Stimulated activated memory B cell treated with anti-CD40 and anti-IgM and Interleukin-4, amounts not matched to agents 10 μg/mL and 1 μg/mL and 100 μg/mL, for 72 hours (primary cell): ENCODE data around the gene FOXA2.

ENCODE experiments used
- ATAC-seq: fragments of 150-1000 bp; cut with Tn5 transposase; 2 replicates; pipeline ENCODE4 v1.10.0; 2021
- H3K27ac Mint-ChIP-seq: one replicate; pipeline ENCODE4 v1.8.0; 2022; ENCODE audit warnings: mild to moderate bottlenecking, mixed read lengths
- H3K27me3 Mint-ChIP-seq: one replicate; pipeline ENCODE4 v1.8.0; 2022; ENCODE audit warnings: mixed read lengths
- H3K36me3 Mint-ChIP-seq: one replicate; pipeline ENCODE4 v1.8.0; 2022; ENCODE audit warnings: mixed read lengths
- H3K4me1 Mint-ChIP-seq: one replicate; pipeline ENCODE4 v1.8.0; 2022; ENCODE audit warnings: mixed read lengths
- H3K4me3 Mint-ChIP-seq: one replicate; pipeline ENCODE4 v1.8.0; 2022; ENCODE audit warnings: mild to moderate bottlenecking, moderate library complexity, mixed read lengths
- H3K9me3 Mint-ChIP-seq: one replicate; pipeline ENCODE4 v1.8.0; 2022; ENCODE audit warnings: mixed read lengths

The FOXA2 gene

GRCh38 chr20:22597303-22597702, 12.9 kb upstream of the FOXA2 start:
- no peaks in the 10 kb centered on the region for H3K9me3 Mint-ChIP-seq
- H3K27me3 Mint-ChIP-seq, result peaks cover 19% of the 10 kb centered on the region
- H3K36me3 Mint-ChIP-seq, result no peaks in the 10 kb centered on the region
- no peaks in the 10 kb centered on the region for H3K4me1 Mint-ChIP-seq
- H3K27ac Mint-ChIP-seq, result no peak overlapping the region
- no peak overlapping the region for H3K4me3 Mint-ChIP-seq
- ATAC-seq, result no peak

GRCh38 chr20:22590662-22591061, 6.3 kb upstream of the FOXA2 start:
- Mint-ChIP-seq H3K36me3 (no peaks in the 10 kb centered on the region), H3K27ac (no peak overlapping the region), H3K9me3 (no peaks in the 10 kb centered on the region), H3K4me1 (no peaks in the 10 kb centered on the region), H3K27me3 (peaks cover 43% of the 10 kb centered on the region), H3K4me3 (no peak overlapping the region)
- ATAC-seq, result peak; percentile 20

GRCh38 chr20:22586645-22587310, 2.4 kb upstream of the FOXA2 start:
- Mint-ChIP-seq H3K27ac (no peak overlapping the region), H3K27me3 (peaks cover 50% of the 10 kb centered on the region), H3K4me3 (no peak overlapping the region), H3K9me3 (no peaks in the 10 kb centered on the region), H3K4me1 (no peaks in the 10 kb centered on the region), H3K36me3 (no peaks in the 10 kb centered on the region)
- no peak for ATAC-seq

- no peak for ATAC-seq
- H3K27me3 Mint-ChIP-seq, result peaks cover 59% of the 10 kb centered on the region
- no peaks in the 10 kb centered on the region for H3K36me3 Mint-ChIP-seq
- H3K9me3 Mint-ChIP-seq, result no peaks in the 10 kb centered on the region
- H3K4me3 Mint-ChIP-seq, result no peak overlapping the region
- no peaks in the 10 kb centered on the region for H3K4me1 Mint-ChIP-seq
- no peak overlapping the region for H3K27ac Mint-ChIP-seq
Measured at GRCh38 chr20:22585786-22586493, 1.6 kb upstream of the FOXA2 start.

- no peak overlapping the region for H3K27ac Mint-ChIP-seq
- no peaks in the 10 kb centered on the region for H3K9me3 Mint-ChIP-seq
- no peaks in the 10 kb centered on the region for H3K4me1 Mint-ChIP-seq
- H3K27me3 Mint-ChIP-seq, result peaks cover 66% of the 10 kb centered on the region
- no peak for ATAC-seq
- no peak overlapping the region for H3K4me3 Mint-ChIP-seq
- H3K36me3 Mint-ChIP-seq, result no peaks in the 10 kb centered on the region
Measured at GRCh38 chr20:22584922-22585785, 782 bp upstream of the FOXA2 start.

- Mint-ChIP-seq H3K9me3 (no peaks in the 10 kb centered on the region), H3K4me1 (no peaks in the 10 kb centered on the region), H3K27me3 (peaks cover 69% of the 10 kb centered on the region), H3K27ac (no peak overlapping the region), H3K36me3 (no peaks in the 10 kb centered on the region), H3K4me3 (no peak overlapping the region)
- ATAC-seq, result no peak
Measured at GRCh38 chr20:22583773-22584521, 425 bp downstream of the FOXA2 start.

- Mint-ChIP-seq H3K4me1 (no peaks in the 10 kb centered on the region), H3K36me3 (no peaks in the 10 kb centered on the region), H3K27ac (no peak overlapping the region), H3K9me3 (no peaks in the 10 kb centered on the region), H3K27me3 (peaks cover 69% of the 10 kb centered on the region), H3K4me3 (no peak overlapping the region)
- peak; percentile 16 for ATAC-seq
Measured at GRCh38 chr20:22582964-22583772, 1.2 kb downstream of the FOXA2 start.

GRCh38 chr20:22582386-22582963, 1.9 kb downstream of the FOXA2 start:
- no peaks in the 10 kb centered on the region for H3K36me3 Mint-ChIP-seq
- H3K27ac Mint-ChIP-seq, result no peak overlapping the region
- no peaks in the 10 kb centered on the region for H3K4me1 Mint-ChIP-seq
- H3K9me3 Mint-ChIP-seq, result no peaks in the 10 kb centered on the region
- H3K27me3 Mint-ChIP-seq, result peaks cover 69% of the 10 kb centered on the region
- H3K4me3 Mint-ChIP-seq, result no peak overlapping the region
- no peak for ATAC-seq

- H3K9me3 Mint-ChIP-seq, result no peaks in the 10 kb centered on the region
- H3K36me3 Mint-ChIP-seq, result no peaks in the 10 kb centered on the region
- no peak overlapping the region for H3K27ac Mint-ChIP-seq
- no peak overlapping the region for H3K4me3 Mint-ChIP-seq
- peaks cover 69% of the 10 kb centered on the region for H3K27me3 Mint-ChIP-seq
- no peaks in the 10 kb centered on the region for H3K4me1 Mint-ChIP-seq
- no peak for ATAC-seq
Measured at GRCh38 chr20:22581437-22582385, 2.7 kb downstream of the FOXA2 start.

- peaks cover 72% of the 10 kb centered on the region for H3K27me3 Mint-ChIP-seq
Measured at GRCh38 chr20:22579711-22580697, 4.4 kb downstream of the FOXA2 start.

GRCh38 chr20:22579119-22579427, 5.3 kb downstream of the FOXA2 start:
- no peaks in the 10 kb centered on the region for H3K9me3 Mint-ChIP-seq
- peaks cover 77% of the 10 kb centered on the region for H3K27me3 Mint-ChIP-seq
- no peaks in the 10 kb centered on the region for H3K36me3 Mint-ChIP-seq
- no peak overlapping the region for H3K4me3 Mint-ChIP-seq
- ATAC-seq, result no peak
- H3K27ac Mint-ChIP-seq, result no peak overlapping the region
- peaks cover 5% of the 10 kb centered on the region for H3K4me1 Mint-ChIP-seq

More at GRCh38 chr20:22579711-22580697, 4.4 kb downstream of the FOXA2 start:
- Mint-ChIP-seq H3K36me3 (no peaks in the 10 kb centered on the region), H3K4me1 (peaks cover 3% of the 10 kb centered on the region), H3K27ac (no peak overlapping the region), H3K9me3 (no peaks in the 10 kb centered on the region), H3K4me3 (no peak overlapping the region)
- no peak for ATAC-seq

- no peak overlapping the region for H3K4me3 Mint-ChIP-seq
Measured at GRCh38 chr20:22578221-22579118, 5.9 kb downstream of the FOXA2 start.

More at GRCh38 chr20:22578221-22579118, 5.9 kb downstream of the FOXA2 start:
- no peak for ATAC-seq
- Mint-ChIP-seq H3K36me3 (no peaks in the 10 kb centered on the region), H3K9me3 (no peaks in the 10 kb centered on the region), H3K27ac (no peak overlapping the region), H3K27me3 (peaks cover 78% of the 10 kb centered on the region), H3K4me1 (peaks cover 5% of the 10 kb centered on the region)
